B cell (primary cell): Measurements from ENCODE around the gene EFCAB12.

Experiments
- CTCF ChIP-seq: fragments of 200-600 bp; IDR thresholded peaks from one replicate; pipeline ENCODE4 v1.8.0; 2022; ENCODE audit warnings: antibody characterized with exemption, mild to moderate bottlenecking
- EZH2 ChIP-seq: IDR thresholded peaks from 2 replicates; pipeline ENCODE4 v1.6.1; 2012; ENCODE audit warnings: borderline replicate concordance, low read depth, mild to moderate bottlenecking, moderate library complexity, low read length; ENCODE audit not compliant: insufficient read depth, poor library complexity, severe bottlenecking

GRCh38 chr3:129382366-129382765 lies 46.1 kb downstream of the EFCAB12 start:
- TF ChIP-seq CTCF = no peak
- TF ChIP-seq EZH2 = no peak
